ENCODE data around the gene LNPEP.
A peak's percentile ranks its signal among the peaks of the same experiment; 100 is the strongest.

LNPEP gene

DNA sequence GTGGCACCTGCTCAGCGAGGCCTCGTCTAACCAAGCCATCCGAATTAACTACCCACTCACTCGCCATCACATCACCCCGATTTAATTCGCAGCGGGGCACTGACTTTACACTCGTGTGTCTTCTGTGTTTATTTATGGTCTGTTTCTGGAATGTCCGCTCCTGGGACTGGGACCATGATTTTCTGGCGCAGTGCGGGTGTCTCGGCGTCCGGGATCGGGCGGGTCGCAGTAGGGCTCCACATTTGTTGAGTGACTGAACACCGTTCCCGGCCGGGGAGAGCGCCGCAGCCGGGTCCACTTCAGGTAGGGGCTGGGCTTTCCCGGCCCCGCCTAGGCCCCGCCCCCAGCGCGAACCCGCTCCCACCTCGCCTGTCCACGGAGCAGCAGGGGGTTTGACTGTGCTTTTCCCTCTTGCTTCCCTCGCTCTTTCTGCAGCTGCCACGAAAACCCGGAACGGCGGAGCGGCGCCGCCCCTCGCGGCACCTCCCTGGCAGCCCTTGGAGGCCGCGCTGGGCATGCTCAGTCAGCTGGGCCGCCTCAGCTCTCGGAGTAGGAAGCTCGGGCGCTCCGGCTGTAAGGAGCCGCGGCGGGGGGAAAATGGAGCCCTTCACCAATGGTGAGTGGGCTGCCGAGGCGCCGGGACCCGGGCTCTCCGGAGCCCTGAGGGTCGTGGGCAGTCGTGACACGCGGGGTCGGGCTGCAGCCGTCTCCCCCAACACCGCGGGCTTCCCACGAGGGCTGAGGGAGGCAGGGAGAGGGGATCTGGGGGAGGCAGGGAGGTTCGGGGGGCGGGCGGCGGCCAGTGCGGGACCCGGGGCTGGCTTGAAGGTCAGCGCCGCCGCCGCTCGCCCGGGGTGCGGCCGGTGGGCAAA lies at the start of gene LNPEP:
Gene LNPEP, plus strand, starts transcription at position 522 of the 872 bp plus-strand sequence. Its CDS starts 76 bp downstream, at position 598.
- DNase-seq (ENCODE audit: low read depth in 2 of 2) = peak; percentile 90 to 91

DNA sequence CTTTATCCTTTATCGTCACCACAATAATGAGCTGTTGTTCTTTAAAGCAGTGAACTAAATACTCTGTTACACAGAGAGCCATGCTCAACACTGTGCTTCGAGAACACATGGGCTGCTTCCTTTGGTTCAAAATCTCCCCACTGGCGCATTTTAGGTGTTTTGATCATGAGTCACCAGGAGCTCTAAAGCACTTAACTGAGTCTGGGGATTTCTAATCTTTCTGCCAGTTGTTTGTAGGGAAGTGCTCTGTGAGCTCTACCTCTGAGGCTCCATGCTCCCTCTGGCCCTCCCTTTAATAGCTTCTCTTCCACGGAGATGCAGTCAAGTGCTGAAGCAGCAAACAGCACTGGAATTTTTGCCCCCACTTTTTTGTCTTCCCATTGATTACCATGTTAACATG lies 42.5 kb upstream of the LNPEP start:
- DNase-seq (ENCODE audit: low read depth in 2 of 2) = no peak

DNA sequence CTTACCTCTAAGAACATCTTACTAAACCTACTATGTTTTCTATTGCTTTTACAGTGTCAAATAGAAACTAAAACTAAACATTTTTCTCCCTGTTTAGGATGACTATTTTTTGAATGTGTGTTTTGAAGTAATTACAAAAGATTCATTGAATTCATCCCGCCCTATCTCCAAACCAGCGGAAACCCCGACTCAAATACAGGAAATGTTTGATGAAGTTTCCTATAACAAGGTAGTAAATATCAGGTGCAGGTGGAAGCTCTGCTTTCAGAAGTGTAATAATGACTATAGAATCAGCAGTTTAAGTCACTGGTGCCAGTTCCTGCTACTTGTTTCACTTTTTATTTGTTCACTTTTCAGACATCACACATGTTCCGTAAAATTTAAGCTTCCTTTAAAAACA lies 39.6 kb upstream of the LNPEP start:
- DNase-seq (ENCODE audit: low read depth in 2 of 2) = no peak

DNA sequence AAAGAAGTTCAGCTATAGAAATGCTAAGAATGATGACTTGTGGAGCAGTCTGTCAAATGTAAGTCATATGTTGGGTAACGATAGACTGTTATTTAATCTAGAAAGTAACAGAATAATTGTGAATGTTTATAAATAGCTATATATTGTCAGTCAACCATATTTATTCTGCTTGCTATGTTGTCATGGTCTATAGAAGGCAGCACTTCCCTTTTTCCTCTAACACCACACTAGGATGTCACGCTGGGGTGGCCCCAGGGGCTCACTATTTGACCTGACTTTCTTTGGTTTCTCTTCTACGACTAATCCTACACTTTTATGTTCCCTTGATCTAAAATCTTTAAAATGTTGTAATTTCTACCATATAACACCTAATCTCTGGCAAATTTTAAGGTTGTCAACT lies 39.1 kb upstream of the LNPEP start:
- DNase-seq (ENCODE audit: low read depth in 2 of 2) = no peak

DNA sequence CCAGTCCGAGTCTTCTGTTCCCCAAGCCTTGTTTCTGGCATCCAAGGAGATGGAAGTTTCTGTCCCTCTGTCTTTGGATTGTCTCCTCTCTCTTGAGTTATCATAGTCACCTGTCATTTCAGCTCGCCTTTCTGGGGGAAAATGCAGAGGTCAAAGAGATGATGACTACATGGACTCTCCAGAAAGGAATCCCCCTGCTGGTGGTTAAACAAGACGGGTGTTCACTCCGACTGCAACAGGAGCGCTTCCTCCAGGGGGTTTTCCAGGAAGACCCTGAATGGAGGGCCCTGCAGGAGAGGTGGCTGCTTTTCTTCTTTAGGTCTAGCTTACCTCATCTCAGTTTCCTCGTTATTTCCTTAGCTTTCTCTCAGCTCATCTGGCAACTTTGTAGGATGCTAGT lies 34.5 kb upstream of the LNPEP start:
- no peak for DNase-seq (ENCODE audit: low read depth in 2 of 2)

DNA sequence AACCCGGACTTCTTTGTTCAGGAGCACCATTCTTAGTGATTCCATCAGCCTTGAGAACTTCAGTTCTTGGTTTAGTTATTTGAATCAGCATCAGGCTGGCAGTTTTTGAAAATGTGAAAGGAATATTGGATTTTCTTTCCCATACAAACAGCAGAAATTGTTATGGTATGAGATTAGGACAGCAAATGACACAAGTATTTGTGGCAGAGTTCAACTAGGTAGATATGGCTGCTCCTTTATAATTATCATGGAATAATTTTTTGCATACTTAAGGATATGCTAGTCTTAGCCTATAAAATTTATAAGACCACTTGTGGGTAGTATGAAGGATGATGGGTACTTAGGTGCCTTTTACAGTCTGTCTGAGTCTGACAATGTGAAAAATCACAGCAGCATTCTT lies 34.0 kb upstream of the LNPEP start:
- DNase-seq (ENCODE audit: low read depth in 2 of 2) = no peak

DNA sequence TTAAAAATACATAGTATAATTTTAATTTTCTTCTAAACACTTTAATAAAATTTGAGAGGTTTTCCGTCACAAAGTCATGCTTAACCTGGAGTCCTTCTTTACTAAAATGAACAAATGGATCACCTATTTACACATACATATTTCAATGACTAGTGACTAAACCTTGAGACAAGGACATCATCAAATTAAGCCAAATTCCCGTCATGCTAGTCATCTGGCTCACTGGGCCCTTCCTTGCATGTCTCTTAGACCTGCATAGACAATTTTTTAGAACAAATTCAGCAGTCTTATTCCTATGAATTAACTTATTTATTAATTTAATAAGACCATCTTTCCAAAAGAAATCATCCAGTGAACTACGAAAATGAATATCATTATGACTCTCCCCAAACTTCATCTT lies 33.0 kb upstream of the LNPEP start:
- DNase-seq (ENCODE audit: low read depth in 2 of 2) = no peak

DNA sequence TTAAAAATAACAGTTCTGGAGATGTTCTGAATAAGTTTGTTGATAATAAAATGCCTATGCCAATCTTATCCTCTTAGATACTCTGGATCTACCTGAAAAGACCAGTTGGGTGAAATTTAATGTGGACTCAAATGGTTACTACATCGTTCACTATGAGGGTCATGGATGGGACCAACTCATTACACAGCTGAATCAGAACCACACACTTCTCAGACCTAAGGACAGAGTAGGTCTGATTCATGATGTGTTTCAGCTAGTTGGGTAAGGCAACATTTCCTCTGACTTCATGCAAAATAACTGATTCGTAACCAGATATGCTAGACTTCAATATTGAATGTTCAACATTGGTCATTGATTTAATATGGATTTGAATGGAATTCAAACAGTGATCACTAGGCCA lies 32.6 kb upstream of the LNPEP start:
- no peak for DNase-seq (ENCODE audit: low read depth in 2 of 2)

DNA sequence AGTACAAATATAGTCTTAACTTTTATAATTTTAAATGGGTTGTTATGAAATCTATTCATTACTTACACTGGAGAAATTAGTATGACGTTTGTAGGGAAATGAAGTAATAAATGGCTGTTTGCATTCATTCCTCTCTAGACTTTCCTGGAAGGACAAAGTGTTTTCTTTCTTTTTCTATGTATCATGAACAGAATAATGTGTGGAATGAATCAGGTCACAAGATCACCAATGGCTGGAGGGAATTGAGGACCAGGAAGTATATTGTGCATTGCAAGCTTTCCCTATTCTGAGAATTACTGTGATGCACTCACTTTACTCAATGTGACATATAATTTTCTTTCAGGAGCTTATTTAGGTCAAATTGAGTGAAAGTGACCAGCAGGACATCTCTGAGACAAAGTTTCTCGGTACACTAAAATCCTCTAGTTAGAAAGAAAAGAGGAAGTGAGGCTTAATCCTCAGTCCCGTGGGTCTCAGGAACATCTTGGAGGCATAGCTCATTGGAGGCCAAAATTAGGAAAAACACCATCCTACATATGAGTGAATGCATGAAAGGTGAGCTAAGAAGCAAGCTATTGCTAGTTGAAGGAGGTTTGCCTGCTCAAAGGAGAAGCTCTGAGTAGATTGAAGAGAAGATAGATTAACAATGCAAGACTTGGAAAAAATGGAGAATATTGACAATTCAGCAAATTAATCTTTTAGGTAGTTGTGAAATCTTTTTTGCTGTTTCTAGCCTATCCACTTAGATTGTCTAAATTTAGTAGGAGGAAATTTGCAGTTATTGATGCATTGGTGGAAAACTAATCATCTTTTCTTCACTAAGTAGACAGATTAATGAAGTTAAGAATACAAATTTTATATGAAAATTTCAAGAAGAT lies 31.6 kb upstream of the LNPEP start:
- DNase-seq (ENCODE audit: low read depth in 2 of 2) = no peak

DNA sequence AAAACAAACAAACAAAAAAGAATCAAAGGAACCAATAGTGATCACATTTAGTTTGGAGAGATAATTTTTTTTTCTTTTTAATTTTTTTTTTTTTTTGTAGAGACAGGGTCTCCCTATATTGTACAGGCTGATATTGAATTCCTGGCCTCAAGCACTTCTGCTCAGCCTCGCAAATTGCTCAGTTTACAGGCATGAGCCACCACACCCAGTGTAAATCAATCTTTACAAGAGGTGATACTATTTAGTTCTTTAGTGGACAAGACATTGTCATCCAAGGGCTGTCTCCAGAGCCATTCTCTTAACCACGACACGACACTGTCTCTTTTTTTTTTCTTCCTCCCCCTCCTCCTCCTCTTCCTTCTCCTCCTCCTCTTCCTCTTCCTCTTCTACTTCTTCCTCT lies 30.0 kb upstream of the LNPEP start:
- DNase-seq (ENCODE audit: low read depth in 2 of 2) = no peak

DNA sequence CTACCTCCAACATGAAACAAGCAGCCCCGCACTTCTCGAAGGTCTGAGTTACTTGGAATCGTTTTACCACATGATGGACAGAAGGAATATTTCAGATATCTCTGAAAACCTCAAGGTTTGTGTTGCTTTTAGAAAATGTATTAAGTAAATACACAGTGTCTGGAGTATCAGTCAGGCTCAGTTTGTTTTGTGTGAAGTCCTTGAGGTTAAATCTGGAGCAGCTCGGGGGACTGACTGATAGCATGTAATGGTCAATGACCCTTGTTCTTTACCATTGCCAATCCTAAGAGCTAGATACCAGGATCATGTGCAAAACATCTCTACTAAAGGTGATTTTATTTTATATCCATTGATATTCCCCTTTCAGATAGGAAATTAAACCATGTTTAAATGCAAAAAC lies 26.9 kb upstream of the LNPEP start:
- DNase-seq (ENCODE audit: low read depth in 2 of 2) = no peak

DNA sequence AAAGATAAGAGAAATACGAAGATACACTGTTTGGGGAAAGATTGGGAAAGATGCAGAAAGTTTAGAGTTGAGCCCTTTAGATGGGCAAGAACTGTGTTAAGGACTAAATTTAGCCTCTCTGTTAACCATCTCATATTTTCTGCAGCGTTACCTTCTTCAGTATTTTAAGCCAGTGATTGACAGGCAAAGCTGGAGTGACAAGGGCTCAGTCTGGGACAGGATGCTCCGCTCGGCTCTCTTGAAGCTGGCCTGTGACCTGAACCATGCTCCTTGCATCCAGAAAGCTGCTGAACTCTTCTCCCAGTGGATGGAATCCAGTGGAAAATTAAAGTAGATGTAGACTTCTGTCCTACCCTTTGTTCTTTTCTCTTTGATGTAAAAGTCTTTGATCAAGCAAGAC lies 26.4 kb upstream of the LNPEP start:
- no peak for DNase-seq (ENCODE audit: low read depth in 2 of 2)

DNA sequence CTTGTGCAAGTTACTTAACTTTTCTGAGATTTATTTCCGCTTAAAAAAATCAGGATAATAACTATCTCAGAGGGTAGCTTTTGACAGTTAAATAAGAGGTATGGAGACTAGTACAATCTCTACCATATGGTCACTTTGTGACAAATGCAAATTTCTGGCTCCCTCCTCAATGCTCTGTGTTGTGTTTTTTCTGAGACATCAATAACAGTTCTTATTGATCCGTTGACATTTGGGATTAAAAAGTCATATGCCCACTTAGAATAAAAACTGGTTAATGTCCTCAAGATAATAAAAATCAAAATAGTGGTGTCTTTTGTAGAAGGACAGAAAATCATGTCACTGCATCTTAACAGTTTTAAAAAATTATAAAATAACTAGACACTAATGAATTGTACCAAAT lies 24.7 kb upstream of the LNPEP start:
- DNase-seq (ENCODE audit: low read depth in 2 of 2) = no peak

DNA sequence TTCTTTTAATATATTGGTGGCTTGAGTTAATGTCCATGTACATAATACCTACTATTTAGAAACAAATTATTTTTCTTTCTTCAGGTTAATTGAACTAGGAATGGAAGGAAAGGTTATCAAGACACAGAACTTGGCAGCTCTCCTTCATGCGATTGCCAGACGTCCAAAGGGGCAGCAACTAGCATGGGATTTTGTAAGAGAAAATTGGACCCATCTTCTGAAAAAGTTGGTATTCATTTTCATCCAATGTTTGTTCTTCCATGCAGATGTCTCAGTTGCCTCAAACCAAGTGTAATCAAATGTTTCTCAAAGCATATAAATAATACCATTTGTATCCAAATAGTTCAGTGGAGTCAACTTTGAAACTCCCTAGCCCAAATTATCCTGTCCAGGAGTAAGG lies 22.6 kb upstream of the LNPEP start:
- DNase-seq (ENCODE audit: low read depth in 2 of 2) = no peak

DNA sequence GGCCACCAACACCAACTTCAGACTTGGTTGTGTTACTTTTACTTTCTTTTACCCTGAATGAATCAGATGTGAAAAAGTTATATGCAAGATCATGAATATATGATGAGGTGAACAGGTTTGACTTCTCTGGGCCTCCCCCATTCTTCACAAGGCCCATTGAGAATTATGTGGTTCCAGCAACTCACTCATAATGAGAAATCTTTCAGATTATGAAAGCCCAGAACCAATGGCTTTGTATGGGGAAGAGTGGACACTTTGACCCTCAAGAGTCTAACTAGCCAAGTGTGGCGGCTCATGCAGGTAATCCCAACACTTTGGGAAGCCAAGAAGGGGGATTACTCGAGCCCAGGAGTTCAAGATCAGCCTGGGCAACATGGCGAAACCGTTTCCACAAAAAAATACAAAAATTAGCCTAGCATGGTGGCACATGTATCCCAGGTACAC lies 16.1 kb upstream of the LNPEP start:
- no peak for DNase-seq (ENCODE audit: low read depth in 2 of 2)

DNA sequence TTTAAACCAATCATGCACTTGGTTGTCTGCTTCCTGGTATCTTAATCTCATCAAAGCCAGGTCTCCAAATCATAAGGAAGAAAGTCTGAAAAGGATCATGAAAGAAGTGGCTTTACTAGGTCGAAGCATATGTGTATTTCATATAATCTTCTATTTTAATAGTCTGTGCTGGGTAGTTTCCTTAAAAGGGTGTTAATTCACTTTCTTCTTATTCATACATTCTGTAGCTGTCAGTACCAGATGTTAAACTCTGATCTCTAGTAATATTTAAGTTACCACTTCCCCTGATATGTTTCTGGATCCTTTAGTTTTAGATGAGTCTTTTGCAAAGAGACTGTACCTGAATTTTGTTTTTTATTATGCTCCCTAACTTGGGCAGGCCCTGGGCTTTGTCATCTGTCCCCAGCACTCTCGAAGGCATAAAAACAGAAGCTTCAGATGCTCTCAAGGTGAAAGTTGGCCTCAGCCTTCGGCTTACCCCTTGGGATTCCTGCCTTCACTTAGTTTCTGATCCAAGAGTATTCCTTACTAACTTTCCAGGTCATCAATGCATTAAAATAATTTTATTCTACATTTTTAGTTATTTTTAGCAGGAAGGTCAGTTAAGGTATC lies 15.0 kb upstream of the LNPEP start:
- no peak for DNase-seq (ENCODE audit: low read depth in 2 of 2)

DNA sequence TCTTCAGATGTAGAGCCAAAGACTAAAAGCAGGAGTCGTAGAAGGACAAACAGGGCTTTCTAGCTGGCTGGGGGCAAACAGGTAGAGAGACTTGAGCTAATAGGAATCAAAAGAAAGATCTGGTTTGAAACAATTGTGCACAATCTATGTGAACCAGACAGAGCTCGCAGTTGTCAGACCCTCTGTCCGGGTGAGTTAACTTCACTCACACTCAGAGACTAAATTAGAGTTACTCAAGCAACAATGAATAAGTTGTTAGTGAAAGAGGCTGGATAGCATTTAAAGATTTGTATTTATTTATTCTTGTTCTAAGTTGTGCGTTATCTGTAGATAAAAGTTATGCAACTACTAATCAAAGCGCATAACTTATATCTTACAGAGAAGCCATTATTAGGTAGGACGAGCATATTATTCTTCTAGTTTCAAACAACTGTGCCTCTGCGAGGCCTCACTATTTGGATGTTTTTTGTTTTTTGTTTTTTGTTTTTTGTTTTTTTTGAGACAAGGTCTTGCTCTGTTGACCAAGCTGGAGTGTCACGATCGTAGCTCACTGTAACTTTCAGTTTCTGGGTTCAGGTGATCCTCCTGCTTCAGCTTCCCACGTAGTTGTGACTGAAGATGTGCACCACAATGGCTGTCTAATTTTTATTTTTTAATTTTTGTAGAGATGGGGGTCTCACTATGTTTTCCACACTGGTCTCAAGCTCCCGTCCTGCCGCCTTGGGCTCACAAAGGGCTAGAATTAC lies 13.2 kb upstream of the LNPEP start:
- DNase-seq (ENCODE audit: low read depth in 2 of 2) = no peak

DNA sequence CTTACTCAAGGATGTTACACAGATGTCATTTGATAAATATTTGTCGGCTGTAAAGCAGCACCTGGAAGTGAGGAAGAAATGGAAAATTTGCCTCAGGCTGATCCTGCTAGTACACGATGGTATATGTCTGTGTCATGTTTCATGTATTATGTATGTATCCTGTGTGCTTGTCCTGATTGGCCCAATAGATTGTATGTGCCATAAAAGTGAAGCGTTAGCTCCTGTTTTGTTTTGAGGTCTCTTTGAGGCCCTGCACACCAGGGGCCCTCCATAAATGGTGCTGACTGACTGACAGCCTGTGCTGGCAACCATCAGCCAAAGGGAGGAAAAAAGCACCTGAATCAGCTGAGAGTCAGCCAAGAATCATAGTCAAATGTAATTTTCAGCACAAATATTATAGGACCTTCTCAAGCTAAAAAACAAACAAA lies 11.8 kb upstream of the LNPEP start:
- no peak for DNase-seq (ENCODE audit: low read depth in 2 of 2)

DNA sequence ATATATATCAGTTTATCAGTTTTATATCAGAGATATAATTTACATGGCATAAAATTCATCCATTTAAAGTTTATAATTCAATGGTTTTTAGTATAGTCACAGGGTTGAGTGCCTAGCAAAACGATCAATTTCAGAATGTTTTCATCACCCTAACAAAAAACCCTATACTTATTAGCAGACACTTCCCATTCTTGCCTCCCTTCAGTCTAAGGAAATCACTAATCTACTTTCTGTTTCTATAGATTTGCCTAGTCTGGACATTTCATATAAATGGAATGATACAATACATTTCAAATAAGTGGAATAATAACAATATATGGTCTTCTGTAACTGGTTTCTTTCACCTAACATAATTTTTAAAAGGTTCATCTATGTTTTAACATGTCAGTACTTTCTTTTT lies 9.6 kb upstream of the LNPEP start:
- no peak for DNase-seq (ENCODE audit: low read depth in 2 of 2)

DNA sequence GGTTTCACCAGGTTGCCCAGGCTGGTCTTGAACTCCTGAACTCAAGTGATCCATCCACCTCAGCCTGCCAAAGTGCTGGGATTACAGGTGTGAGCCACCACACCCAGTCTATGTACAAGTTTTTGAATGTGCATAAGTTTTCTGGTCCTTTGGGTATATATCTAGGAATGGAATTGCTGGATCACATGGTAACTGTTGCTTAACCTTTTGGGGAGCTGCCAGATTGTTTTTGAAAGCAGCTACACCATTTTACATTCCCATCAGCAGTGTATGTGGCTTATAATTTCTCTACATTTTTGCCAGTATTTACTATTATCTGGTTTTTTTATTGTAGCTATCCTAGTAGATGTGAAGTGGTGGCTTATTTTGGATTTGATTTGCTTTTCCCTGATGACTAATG lies 8.9 kb upstream of the LNPEP start:
- no peak for DNase-seq (ENCODE audit: low read depth in 2 of 2)

DNA sequence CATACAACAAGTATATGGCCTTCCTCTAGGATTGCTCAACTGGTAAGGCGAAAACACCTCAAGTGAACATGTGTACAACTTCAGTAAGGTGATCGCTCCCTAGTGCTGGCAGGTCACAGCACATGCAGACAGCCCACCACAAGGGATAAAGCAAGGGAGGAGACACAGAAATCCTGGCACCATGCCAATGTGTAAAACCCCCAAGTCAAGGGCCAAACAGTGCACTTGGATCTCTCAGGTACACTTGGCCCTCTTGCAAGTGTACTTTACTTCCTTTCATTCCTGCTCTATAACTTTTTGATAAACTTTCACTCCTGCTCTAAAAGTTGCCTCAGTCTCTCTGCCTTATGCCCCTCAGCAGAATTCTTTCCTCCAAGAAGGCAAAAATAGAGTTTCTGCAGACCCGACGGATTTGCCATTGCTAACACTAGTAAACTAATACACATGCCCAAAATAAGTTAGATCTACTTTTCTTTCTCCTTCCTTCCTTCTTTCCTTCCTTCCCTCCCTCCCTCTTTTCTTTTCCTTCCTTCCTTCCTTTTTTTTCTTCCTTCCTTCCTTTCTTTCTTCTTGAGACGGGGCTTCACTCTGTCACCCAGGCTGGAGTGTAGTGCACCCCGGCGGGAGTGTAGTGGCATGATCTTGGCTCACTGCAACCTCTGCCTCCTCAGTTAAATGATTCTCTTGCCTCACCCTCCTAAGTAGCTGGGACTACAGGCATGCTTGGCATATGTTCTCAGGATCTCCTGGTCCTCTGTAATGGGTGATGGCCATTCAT lies 6.8 kb upstream of the LNPEP start:
- no peak for DNase-seq (ENCODE audit: low read depth in 2 of 2)

Data from stimulated activated CD4-positive, alpha-beta T cell treated with anti-CD3 and anti-CD28 coated beads, Interleukin-12 subunit alpha, Interleukin-12 subunit beta, amount 100 ng/mL, for 24 hours (primary cell).